HG02981 (cell line): ENCODE measurements around the gene SLC13A4.
A peak's percentile ranks its signal among the peaks of the same experiment; 100 is the strongest.
"Not testable (repeated sequence)": the region's sequence is repeated elsewhere in the genome, so short reads cannot be mapped to it uniquely, and the experiment has no call there.

Experiments used
- ATAC-seq: cut with Tn5 transposase; IDR thresholded peaks from one replicate; pipeline ENCODE4 v1.9.1; 2021; ENCODE audit warnings: mild to moderate bottlenecking, moderate library complexity; ENCODE audit not compliant: unreplicated experiment

The SLC13A4 gene

DNA sequence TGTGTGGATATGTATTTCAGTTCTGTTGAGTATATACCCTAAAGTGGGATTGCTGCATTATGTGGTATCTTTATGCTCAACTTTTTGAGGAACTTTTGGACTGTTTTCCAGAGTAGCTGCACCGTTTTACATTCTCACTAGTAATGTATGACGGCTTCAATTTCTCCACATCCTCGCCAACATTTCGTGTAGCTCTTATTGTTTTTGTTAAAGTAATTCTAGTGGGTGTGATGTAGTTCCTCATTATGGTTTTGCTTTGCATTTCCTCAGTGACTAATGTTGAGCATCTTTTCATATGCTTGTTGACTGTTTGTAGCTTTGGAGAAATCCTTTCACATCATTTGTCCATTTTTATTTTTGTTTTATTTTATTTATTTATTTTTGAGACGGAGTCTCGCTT lies 61.1 kb downstream of the SLC13A4 start:
- no peak for ATAC-seq

DNA sequence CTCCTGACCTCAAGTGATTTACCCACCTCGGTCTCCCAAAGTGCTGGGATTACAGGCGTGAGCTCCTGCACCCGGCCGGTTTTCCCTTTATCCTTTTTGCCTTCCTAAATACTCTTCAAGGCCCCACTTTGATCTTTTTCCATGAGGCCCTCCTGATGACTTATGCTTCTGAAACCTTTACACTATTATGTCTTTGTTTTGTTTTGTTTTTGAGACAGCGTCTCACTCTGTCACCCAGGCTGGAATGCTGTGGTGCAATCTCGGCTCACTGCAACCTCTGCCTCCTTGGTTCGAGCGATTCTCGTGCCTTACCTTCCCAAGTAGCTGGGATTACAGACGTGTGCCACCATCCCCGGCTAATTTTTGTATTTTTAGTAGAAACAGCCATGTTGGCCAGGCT lies 61.8 kb downstream of the SLC13A4 start:
- no peak for ATAC-seq

DNA sequence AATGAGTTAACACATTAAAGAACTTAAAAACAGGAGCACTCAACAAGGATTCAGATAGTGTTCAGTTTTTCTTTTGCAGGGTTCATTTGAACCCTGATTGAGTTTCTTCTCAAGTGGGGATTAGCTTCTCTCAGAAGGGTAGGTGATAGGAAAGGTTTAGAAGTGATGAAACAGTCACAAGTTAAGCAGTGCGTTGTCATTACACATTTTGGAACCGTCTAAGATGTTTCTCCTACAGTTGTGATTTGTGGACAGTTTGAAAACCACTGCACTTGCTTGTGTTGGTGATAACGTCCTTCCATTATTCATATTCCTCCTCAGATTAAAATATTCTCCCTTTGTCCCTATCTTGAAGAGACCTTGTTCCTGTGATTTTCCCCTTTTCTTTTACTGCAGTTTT lies 62.9 kb downstream of the SLC13A4 start:
- no peak for ATAC-seq

DNA sequence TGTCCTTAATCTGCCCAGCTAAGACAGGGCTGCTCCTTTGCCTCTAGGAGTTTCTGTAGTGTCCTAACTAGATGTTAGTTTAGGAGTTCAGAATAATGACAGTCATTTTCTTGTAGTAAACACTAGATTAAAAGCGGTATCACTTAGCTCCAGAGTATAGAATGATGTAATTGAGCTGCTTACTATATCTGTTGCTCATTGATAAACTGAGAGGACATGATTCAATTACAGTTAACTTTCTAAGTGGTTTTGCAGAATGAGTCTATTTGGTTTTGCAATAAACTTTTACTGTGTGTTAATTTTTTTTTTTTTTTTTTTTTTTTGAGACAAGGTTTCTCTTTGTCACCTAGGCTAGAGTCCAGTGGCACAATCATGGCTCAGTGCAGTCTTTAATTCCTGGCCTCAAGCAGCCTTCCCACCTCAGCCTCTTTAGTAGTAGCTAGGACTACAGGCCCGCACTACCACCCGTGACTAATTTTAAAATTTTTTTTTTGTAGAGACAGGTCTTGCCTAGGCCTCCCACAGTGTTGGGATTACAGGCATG lies 63.9 kb downstream of the SLC13A4 start:
- ATAC-seq = no peak

DNA sequence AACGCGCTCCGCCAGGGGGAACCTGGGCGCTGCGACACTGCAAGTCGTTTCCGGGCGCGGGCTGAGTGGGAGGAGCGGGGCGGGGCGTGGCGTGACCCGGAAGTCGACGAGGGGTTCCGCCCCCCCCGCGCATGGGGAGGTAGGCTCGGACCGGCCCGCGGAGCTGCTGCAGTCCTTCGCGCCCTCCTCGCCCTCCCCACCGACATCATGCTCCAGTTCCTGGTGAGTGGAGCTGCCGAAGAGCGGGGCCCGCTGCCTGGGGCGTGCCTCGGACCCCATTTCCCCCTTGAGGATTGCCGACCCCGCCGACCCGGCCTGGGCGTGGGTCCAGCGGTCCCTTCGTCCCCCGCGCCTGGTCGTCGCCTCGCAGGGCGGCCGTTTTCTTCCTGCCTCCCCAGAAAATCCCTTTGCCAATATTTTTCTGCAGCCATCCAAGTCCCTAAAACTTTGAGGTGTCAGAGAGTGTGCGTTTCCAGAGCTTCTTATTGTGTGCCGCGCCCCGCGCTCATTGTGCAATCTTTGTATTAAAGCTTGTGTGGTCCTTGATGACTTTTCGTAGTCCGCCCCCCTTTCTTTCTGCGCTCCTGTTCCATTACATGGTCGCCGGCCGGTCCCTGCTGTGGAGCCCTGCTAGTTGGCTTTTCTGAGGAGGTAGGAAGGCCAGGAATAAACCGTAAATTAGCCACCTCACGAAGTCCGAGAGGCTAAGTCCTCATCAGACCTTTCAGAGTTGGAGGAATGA lies 65.4 kb downstream of the SLC13A4 start, which contains the start of gene STMP1:
STMP1 (plus strand) TSS at position 142 of the 742 bp plus-strand sequence.
- peak; percentile 91 for ATAC-seq

DNA sequence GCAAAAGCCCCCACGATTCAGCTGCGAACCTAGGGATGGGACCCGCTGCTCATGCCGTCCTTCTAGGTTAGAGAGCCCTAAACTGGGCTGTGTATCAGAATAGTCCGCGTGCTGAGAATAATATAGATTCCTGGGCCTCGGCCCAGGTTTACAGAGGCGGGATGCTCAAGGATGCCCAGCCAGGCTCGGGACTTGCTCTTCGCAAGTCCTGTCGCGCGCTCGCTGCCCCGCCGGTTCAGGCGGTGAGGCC lies 65.9 kb downstream of the SLC13A4 start:
- ATAC-seq = no peak

DNA sequence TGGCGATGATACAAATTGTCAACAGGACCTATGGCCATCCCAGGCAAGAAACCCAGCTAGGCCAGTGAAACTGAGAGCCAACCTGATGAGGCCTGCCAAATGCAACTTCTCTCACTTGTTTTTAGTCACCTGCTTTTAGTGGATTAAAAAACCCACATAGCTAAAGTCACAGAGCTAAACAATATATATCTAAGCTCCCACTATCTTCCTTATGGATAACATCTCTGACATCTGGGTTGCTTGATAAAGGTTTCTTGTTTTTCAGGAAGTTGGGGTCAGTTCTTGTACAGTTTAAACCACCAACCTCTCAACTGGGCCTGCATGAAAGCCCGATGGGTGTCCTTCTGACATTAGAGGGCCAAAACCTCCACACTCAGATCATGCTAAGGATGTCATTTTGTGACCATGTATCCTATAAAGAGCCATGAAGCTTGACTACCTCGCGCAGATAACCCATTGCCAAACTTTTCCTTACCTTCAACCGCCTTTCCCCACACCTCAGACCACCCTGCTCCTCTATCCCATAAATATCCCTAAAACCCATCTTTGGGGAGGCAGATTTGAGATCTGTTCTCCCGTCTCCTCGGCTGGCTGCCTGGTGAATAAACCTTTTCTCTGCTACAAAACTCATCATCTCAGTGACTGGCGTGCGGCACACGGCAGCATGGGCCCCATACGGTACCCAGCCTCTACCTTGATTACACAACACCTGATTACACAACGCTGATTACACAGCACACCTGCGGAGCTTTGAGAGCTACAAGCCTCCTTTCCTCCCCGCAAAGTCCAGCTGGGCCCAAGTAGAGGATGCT lies 66.5 kb downstream of the SLC13A4 start:
- ATAC-seq = peak; percentile 1

DNA sequence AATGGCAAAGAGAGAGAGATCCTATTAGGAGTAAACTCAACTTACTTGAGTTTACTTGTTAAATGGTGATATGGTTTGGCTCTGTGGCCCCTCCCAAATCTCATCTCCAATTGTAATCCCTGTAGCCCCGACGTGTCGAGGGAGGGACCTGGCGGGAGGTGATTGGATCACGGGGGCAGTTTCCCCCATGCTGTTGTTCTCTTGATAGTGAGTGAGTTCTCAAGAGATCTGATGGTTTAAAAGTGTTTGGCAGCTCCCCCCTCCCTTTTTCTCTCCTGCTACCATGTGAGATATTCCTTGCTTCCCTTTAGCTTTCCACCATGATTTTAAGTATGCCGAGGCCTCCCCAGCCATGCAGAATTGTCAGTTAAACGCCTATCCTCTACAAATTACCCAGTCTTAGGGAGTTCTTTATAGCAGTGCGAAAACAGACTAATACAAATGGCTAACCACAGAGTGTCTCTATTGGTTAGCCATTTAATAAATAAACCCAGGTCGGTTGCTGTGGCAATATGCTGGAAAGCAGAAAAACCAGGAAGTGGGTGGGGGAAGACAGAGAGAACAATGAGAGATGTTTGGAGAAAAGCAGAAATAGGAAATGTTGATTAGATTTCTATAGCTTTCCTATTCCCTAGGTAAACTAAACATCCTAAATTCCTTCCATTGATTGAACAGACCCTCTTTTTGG lies 68.7 kb downstream of the SLC13A4 start:
- no peak for ATAC-seq

DNA sequence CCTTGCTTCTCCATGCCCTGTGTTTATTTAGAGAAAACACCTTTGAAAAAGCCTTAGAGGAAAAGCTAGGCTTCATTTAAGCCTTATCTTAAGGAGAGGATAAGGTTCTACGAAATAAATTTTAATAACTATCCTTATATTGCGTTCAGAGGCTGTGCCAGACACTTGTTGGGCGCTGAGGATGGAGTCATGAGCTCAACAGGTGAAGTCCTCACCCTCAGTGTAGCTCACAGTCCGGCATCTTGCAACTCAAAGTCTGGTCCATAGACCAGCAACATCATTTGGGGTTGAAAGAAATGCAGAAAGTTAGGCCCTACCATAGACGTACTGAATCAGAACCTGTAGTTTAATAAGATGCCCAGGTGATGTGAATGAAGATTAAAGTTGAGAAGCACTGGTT lies 69.4 kb downstream of the SLC13A4 start:
- ATAC-seq = no peak

DNA sequence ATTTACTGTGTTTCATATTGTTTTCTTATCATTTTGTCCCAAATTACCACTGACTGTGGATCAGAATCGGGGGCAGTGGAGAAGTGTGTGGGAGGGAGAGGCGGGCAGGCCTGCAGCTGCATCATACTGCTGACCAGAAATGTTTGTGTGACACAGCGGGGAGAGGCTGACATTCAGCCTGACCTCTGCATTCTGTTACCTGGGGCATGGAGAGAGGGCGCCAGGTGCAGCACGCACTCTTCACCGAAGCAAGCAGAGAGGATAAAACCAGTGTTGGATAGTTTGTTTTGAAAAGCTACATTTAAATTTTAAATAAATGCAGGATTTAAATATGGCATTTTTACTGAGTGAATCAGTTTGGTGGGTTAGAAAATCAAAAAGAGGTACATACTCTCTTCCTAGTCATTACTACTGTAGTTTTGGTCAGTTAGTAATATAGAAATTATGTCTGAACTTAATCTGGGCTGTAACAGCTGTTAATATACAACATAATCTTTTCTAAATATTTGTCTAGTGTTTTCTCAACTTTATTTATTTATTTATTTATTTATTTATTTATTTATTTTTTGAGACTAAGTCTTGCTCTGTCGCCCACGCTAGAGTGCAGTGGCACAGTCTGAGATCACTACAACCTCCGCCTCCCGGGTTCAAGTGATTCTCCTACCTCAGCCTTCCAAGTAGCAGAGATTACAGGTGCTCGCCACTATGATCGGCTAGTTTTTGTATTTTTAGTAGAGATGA lies 74.5 kb downstream of the SLC13A4 start:
- no peak for ATAC-seq

DNA sequence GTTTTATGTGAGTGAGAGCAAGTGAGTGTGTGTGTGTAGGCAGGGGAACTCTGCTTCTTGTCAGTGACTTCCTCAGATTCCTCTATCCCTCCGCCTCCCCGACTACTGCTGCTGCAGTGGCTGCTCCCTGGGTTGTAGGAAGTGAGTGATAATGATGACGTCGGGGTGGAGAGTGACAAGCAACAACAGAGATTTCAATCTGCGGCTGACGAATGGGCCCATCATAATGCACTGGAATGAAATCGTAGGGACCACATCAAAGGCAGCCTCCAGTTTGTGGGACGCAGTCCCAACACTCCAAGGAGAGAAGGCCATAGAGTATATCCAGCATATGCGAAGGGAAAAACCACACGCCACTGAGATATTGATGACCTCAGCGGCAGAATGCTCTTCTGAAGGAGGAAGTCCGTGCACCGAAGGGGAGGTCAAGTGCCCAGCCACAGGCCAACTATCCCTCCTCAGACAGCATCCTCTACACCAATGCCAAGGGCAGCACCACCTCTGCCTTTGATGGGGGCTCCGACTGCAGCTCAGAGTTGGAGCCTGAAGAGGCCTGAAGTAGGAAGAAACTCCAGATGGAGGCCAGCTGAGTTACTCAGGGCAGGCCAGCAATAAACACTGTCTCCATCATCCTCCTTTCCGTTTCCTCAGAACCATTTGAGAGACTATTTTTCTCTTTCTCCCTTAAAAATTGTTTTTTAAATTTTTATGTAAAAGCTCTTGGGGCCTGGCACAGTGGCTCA lies 77.0 kb downstream of the SLC13A4 start:
- ATAC-seq = no peak

DNA sequence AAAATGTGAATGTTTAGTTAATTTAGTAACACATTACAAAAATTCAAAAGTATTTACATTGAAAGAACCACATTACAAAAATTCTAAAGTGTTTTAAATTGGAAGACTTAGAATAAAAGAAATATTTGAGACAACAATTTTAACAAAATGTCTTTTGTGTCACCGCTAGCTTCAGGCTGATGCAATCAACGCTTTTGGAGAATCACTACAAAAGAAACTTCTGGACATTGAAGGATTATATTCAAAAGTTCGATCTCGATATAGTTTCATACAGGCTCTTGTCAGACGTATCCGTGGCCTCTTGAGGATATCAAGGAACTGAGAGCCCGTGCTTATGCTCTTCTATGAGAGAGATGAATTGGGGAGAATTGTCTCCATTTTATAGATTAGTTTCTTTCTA lies 79.8 kb downstream of the SLC13A4 start:
- no peak for ATAC-seq

DNA sequence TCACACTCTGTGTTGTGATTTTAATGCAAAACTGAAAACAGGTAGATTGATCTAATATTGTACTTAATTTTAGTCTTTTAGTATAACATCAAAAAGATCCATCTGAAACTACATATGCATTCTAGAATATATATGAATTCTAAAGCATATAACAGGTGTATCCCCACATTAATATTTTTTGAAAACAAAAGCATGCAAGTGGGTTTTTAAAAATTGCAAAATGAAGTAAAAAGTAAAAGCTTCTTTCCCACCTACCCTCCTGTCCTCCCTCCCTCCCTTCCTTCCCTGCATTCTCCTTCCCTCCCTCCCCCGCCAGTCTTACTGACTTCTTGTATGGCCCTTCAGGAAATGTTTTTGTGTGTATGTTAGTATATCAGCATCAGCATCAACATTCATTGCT lies 80.2 kb downstream of the SLC13A4 start:
- no peak for ATAC-seq

DNA sequence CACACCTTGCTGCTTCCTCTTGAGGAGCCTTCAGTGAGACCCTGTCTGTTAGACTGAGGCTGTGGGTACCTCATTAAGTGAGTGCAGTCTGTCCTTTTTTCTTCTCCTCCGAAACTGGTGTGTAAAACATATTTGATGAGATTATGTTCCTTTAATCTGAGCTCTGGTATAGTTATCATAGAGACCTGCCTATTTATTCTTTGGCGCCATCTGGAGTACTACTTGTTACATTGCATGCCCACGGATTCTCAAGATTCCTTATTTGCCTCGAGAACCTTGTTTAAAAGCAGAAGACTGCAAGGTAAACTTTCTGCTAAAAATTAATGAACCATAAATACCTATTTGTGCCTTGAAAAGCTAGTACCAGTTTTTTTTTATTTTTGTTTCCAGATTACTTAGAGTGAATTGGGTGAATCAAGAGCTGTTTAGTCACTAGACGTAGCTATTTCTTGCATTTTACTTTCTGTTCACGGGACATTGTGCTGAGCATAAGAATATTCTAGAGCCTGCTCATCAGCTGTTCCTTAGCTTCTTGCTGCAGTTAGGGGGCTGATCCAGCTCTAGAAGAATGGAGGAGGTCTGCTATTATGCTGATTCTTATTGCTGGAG lies 82.6 kb downstream of the SLC13A4 start:
- ATAC-seq = peak; percentile 64

DNA sequence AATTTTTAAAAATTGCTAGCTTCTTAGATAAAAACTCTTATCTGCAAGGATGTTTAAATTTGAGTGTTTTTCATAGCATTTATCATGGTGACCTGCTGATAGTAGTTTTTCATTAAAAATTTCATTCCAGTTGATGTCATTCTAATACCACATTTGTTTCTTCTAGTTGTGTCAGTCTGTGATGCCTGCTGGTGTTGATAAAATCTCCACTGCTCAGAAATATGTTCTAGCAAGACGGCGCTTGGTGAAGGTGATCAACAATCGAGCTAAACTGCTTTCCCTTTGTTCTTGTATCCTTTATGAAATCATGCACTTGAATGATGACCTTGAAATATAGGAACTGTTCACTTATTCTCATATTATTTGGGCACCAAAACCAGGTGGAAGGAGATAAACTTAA lies 83.3 kb downstream of the SLC13A4 start:
- ATAC-seq = no peak

DNA sequence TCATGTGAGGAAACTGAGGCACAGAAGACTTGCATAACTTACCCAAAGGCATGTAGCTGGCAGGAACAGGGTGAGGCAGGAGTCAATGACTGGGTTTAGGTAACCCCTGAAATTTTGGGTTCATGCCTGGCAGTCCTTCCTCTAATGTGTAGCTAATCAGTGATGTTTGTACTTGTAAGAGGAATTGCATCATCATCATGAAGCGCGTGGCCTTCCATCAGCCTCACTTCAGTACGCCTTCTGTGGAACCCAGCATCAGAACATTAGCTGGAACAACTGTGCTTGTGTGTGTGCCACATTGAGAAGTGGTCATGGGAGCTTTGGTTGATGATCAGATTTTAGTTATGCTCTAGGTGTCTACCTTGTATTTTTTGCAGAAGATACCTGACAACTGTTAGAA lies 83.8 kb downstream of the SLC13A4 start:
- ATAC-seq = no peak

DNA sequence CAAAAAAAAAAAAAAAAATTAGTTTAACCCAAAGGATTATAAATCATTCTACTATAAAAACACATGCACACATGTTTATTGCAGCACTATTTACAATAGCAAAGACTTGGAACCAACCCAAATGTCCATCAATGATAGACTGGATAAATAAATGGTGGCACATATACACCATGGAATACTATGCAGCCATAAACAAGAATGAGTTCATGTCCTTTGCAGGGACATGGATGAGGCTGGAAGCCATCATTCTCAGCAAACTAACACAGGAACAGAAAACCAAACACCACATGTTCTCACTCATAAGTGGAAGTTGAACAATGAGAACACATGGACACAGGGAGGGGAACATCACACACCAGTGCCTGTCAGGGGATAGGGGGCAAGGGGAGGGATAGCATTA lies 88.3 kb downstream of the SLC13A4 start:
- ATAC-seq = not testable (repeated sequence)

DNA sequence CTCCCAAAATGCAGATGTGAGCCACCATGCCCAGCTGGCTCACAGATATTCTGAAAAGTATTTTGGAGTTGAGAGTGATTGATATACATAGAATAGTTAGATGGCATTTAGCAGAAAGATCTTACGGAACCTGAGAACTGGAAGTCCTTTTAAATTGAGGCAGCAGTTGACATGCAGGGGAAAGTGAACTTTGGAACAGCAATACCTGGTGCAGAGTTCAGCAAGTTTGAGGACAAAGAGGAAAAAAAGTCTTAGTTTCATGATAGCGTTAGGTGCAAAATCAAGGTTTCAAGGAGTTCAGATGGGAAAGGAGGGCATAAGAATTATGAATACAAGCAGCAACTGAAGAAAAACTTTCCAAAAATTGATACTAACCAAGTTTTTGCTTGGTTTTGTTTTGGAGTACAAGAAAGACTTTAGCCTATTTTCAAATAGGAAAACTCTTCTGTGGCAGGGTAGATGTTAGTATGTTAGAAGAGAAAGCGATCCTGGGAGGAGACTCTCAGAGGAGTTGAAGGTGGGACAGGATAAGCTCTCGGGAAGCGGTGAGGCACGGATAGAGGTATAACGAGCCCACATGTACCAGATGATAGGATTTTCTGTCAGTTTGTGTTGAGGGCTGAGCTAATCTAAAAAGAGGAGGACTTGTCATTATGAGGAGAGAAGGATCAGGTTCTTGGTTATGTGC lies 93.7 kb downstream of the SLC13A4 start:
- ATAC-seq = no peak
